Measurements from ENCODE around the gene DNALI1. TPM values are rescaled to one million over a fixed set of nuclear protein-coding genes. Genes with fewer than 3 reads are reported as not detected.

DNALI1 gene
- total and polyA plus RNA-seq, 8 donors = 8.7 to 61.0 (median 12.3) TPM

GRCh38 chr1:37596182-37596667, 39.5 kb downstream of the DNALI1 start:
- peak overlapping the region; percentile 46 to 86 (median 74) for H3K4me3 ChIP-seq
- FAIRE-seq (no peak), ATAC-seq (no peak), DNase-seq (no peak)
- peak overlapping the region; percentile 53 to 66 (median 58) for H3K27ac ChIP-seq
- H3K4me1 ChIP-seq = peaks cover 6 to 12% (median 8%) of the 10 kb centered on the region in 3 donors
- TF ChIP-seq, protein P1, sequence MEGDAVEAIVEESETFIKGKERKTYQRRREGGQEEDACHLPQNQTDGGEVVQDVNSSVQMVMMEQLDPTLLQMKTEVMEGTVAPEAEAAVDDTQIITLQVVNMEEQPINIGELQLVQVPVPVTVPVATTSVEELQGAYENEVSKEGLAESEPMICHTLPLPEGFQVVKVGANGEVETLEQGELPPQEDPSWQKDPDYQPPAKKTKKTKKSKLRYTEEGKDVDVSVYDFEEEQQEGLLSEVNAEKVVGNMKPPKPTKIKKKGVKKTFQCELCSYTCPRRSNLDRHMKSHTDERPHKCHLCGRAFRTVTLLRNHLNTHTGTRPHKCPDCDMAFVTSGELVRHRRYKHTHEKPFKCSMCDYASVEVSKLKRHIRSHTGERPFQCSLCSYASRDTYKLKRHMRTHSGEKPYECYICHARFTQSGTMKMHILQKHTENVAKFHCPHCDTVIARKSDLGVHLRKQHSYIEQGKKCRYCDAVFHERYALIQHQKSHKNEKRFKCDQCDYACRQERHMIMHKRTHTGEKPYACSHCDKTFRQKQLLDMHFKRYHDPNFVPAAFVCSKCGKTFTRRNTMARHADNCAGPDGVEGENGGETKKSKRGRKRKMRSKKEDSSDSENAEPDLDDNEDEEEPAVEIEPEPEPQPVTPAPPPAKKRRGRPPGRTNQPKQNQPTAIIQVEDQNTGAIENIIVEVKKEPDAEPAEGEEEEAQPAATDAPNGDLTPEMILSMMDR (IDR thresholded peaks at IDR 0.05) = no peak
- intact Hi-C loops (cut with DNase I) = no loop called here
- no peaks in the 10 kb centered on the region for H3K9me3 ChIP-seq
- 0% methylated on average over 3 of the region's 3 CpGs for WGBS, 2 donors
- peaks cover 0 to 12% (median 4%) of the 10 kb centered on the region in 3 donors for H3K36me3 ChIP-seq
- no peaks in the 10 kb centered on the region for H3K27me3 ChIP-seq

- 66 to 73% methylated on average over 5 of the region's 5 CpGs for WGBS, 2 donors
- intact Hi-C loops (cut with DNase I) = loop anchor here in 1 of 3 donors (5.0 kb wide), 1 partner anchor 82 kb away; no protein-coding TSS in a partner anchor
- no peaks in the 10 kb centered on the region for H3K9me3 ChIP-seq
- DNase-seq (no peak), ATAC-seq (no peak), FAIRE-seq (no peak)
- TF ChIP-seq, protein P1 (IDR thresholded peaks at IDR 0.05) = no peak
- no peak overlapping the region for H3K27ac ChIP-seq
- H3K36me3 ChIP-seq = no peaks in the 10 kb centered on the region
- peaks cover 0 to 2% (median under 1%) of the 10 kb centered on the region in 3 donors for H3K4me1 ChIP-seq
- no peak overlapping the region for H3K4me3 ChIP-seq
- H3K27me3 ChIP-seq = no peaks in the 10 kb centered on the region
Observed at GRCh38 chr1:37599940-37600339, 43.2 kb downstream of the DNALI1 start.

GRCh38 chr1:37601441-37601840, 44.7 kb downstream of the DNALI1 start:
- intact Hi-C loops (cut with DNase I) = loop anchor here in 1 of 3 donors (5.0 kb wide), 1 partner anchor 81 kb away; no protein-coding TSS in a partner anchor
- Histone ChIP-seq H3K9me3 (no peaks in the 10 kb centered on the region), H3K4me3 (no peak overlapping the region), H3K27ac (no peak overlapping the region), H3K4me1 (no peaks in the 10 kb centered on the region), H3K27me3 (no peaks in the 10 kb centered on the region), H3K36me3 (no peaks in the 10 kb centered on the region)
- ATAC-seq (no peak), FAIRE-seq (no peak), DNase-seq (no peak)
- TF ChIP-seq, protein P1 (IDR thresholded peaks at IDR 0.05) = no peak

DNA sequence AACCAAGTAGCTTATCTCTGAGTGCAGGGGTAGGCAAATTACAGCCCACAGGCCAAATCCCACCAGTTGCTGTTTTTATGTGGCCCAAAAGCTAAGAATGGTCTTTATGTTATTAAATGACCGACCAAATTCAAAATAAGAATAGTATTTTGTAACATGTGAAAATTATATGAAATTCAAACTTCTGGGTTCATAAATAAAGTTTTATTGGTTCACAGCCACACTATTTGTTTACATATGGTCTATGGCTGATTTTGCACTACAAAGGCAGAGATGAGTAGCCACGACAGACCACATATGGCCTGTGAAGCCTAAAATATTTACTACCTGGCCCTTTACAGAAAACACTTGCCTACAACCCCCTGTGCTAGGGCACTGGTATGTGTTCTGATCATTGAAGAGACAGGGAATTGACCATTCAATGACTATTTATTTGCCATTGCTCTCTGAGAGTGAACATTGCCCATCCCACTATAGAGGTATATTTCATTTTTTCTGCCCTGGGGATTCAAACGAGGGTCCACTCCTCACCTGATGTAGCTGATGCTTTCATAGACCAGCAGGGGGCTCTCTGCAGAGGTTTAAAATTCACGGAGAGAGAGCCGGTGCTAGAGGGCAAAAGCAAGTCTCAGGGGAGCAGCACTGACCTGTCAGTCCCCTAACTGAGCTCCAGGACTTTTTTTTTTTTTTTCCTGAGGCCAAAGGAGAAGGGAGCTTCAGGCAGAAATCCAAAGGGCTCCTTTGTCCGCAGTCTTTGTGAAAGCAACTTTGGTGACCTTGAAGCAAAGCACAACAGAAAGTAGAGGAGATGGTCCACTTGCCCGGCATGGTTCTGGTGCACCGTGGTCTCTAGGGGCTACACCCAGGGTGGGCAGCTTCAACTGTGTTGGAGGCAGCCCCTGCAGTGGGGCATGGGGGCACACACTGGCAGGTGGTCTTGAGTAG, 46.3 kb downstream of the DNALI1 start:
- no peak overlapping the region for H3K27ac ChIP-seq
- no peaks in the 10 kb centered on the region for H3K9me3 ChIP-seq
- TF ChIP-seq, protein P1 (IDR thresholded peaks at IDR 0.05) = peak; percentile 28 to 50 (median 46)
- H3K27me3 ChIP-seq = no peaks in the 10 kb centered on the region
- WGBS, 2 donors = 14 to 17% methylated on average over 8 of the region's 8 CpGs
- H3K4me1 ChIP-seq = no peaks in the 10 kb centered on the region
- DNase-seq = peak in 1 of 6 donors; percentile 28
- H3K4me3 ChIP-seq = no peak overlapping the region
- ATAC-seq = peak; percentile 48 to 82 (median 73)
- FAIRE-seq = no peak
- no peaks in the 10 kb centered on the region for H3K36me3 ChIP-seq
- intact Hi-C loops (cut with DNase I) = loop anchor here in 1 of 3 donors (5.0 kb wide), 1 partner anchor 79 kb away; no protein-coding TSS in a partner anchor

Data from pancreas (tissue), 10 donors.